ENCODE data around the gene IER5L.

DNA sequence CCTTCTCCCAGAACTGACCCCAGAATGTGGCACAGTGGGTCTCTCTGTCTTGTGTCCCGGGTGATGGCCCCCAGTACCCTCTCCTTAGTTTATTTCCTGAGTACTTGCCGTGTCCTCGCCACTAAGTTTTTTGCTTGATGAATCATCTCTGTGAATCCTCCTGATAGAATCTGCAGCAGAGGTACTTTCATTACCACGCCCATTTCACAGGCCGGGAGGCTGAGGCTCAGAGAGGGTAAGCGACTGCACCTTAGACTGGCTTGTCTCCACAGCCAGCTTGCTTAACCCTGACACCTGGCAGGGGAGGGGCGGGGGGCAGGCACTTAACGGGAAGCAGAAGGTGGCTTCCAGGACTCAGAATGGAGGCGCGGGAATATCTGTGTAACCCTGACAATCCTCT is 7.9 kb upstream of the IER5L start:
- TF ChIP-seq TAF1 (conservative IDR thresholded peaks at IDR 0.05) (no peak), GABPA (IDR thresholded peaks at IDR 0.05 in 1 of 2, conservative IDR thresholded peaks at IDR 0.05 in 1 of 2) (no peak), SP1 (IDR thresholded peaks at IDR 0.05) (no peak), RXRA (IDR thresholded peaks at IDR 0.05) (no peak)
- TF ChIP-seq, protein P1, sequence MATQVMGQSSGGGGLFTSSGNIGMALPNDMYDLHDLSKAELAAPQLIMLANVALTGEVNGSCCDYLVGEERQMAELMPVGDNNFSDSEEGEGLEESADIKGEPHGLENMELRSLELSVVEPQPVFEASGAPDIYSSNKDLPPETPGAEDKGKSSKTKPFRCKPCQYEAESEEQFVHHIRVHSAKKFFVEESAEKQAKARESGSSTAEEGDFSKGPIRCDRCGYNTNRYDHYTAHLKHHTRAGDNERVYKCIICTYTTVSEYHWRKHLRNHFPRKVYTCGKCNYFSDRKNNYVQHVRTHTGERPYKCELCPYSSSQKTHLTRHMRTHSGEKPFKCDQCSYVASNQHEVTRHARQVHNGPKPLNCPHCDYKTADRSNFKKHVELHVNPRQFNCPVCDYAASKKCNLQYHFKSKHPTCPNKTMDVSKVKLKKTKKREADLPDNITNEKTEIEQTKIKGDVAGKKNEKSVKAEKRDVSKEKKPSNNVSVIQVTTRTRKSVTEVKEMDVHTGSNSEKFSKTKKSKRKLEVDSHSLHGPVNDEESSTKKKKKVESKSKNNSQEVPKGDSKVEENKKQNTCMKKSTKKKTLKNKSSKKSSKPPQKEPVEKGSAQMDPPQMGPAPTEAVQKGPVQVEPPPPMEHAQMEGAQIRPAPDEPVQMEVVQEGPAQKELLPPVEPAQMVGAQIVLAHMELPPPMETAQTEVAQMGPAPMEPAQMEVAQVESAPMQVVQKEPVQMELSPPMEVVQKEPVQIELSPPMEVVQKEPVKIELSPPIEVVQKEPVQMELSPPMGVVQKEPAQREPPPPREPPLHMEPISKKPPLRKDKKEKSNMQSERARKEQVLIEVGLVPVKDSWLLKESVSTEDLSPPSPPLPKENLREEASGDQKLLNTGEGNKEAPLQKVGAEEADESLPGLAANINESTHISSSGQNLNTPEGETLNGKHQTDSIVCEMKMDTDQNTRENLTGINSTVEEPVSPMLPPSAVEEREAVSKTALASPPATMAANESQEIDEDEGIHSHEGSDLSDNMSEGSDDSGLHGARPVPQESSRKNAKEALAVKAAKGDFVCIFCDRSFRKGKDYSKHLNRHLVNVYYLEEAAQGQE (IDR thresholded peaks at IDR 0.05), result no peak
- TF ChIP-seq, protein P2, sequence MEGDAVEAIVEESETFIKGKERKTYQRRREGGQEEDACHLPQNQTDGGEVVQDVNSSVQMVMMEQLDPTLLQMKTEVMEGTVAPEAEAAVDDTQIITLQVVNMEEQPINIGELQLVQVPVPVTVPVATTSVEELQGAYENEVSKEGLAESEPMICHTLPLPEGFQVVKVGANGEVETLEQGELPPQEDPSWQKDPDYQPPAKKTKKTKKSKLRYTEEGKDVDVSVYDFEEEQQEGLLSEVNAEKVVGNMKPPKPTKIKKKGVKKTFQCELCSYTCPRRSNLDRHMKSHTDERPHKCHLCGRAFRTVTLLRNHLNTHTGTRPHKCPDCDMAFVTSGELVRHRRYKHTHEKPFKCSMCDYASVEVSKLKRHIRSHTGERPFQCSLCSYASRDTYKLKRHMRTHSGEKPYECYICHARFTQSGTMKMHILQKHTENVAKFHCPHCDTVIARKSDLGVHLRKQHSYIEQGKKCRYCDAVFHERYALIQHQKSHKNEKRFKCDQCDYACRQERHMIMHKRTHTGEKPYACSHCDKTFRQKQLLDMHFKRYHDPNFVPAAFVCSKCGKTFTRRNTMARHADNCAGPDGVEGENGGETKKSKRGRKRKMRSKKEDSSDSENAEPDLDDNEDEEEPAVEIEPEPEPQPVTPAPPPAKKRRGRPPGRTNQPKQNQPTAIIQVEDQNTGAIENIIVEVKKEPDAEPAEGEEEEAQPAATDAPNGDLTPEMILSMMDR (IDR thresholded peaks at IDR 0.05; ENCODE audit: low read depth, low read length, missing input control), result no peak
- TF ChIP-seq, protein P3, sequence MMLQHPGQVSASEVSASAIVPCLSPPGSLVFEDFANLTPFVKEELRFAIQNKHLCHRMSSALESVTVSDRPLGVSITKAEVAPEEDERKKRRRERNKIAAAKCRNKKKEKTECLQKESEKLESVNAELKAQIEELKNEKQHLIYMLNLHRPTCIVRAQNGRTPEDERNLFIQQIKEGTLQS (IDR thresholded peaks at IDR 0.05), result no peak
- TF ChIP-seq, protein P4, sequence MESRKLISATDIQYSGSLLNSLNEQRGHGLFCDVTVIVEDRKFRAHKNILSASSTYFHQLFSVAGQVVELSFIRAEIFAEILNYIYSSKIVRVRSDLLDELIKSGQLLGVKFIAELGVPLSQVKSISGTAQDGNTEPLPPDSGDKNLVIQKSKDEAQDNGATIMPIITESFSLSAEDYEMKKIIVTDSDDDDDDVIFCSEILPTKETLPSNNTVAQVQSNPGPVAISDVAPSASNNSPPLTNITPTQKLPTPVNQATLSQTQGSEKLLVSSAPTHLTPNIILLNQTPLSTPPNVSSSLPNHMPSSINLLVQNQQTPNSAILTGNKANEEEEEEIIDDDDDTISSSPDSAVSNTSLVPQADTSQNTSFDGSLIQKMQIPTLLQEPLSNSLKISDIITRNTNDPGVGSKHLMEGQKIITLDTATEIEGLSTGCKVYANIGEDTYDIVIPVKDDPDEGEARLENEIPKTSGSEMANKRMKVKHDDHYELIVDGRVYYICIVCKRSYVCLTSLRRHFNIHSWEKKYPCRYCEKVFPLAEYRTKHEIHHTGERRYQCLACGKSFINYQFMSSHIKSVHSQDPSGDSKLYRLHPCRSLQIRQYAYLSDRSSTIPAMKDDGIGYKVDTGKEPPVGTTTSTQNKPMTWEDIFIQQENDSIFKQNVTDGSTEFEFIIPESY (IDR thresholded peaks at IDR 0.05), result no peak

Data from liver (tissue), 3 donors.